ENCODE measurements around the gene PRSS53.

GRCh38 chr16:31073142-31073969, 15.4 kb downstream of the PRSS53 start:
- TF ChIP-seq POLR2AphosphoS5 (IDR thresholded peaks at IDR 0.05; ENCODE audit: low read depth, low read length) (peak; percentile 13; the same call in 1 of the 2 replicates), TCF7L2 (IDR thresholded peaks at IDR 0.05; ENCODE audit: low read depth, low read length) (no peak)
